Right lobe of liver (tissue), 4 donors: ENCODE measurements around the gene KIAA1549.

Experiments used
- POLR2A ChIP-seq: fragments of 450-650 bp; IDR thresholded peaks from one replicate; pipeline ENCODE4 v1.6.1; 2017; ENCODE audit warnings: antibody characterized with exemption, mild to moderate bottlenecking
- TF ChIP-seq, protein P1 (sequence below), 4 donors: fragments of 200-600 bp in 3 of 4; fragments of 450-650 bp in 1 of 4; IDR thresholded peaks; one replicate each; pipeline versions ENCODE4 v1.5.1 to v1.8.0; 2016 to 2022; ENCODE audit warnings: antibody characterized with exemption in 4 of 4, mild to moderate bottlenecking in 2 of 4
- donor health status: DM: no; HTN: no; CAD: no.
- donor health status: DM: no; HTN: no; CAD: no.
- donor health status: DM: no; HTN: yes; CAD: no.

GRCh38 chr7:138845711-138846110, 135.5 kb downstream of the KIAA1549 start:
- TF ChIP-seq POLR2A, result no peak
- TF ChIP-seq, protein P1, sequence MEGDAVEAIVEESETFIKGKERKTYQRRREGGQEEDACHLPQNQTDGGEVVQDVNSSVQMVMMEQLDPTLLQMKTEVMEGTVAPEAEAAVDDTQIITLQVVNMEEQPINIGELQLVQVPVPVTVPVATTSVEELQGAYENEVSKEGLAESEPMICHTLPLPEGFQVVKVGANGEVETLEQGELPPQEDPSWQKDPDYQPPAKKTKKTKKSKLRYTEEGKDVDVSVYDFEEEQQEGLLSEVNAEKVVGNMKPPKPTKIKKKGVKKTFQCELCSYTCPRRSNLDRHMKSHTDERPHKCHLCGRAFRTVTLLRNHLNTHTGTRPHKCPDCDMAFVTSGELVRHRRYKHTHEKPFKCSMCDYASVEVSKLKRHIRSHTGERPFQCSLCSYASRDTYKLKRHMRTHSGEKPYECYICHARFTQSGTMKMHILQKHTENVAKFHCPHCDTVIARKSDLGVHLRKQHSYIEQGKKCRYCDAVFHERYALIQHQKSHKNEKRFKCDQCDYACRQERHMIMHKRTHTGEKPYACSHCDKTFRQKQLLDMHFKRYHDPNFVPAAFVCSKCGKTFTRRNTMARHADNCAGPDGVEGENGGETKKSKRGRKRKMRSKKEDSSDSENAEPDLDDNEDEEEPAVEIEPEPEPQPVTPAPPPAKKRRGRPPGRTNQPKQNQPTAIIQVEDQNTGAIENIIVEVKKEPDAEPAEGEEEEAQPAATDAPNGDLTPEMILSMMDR (IDR thresholded peaks at IDR 0.05), result no peak
